Psoas muscle (tissue), 8 donors: Measurements from ENCODE around the gene ZNF219. TPM values are rescaled to one million over a fixed set of nuclear protein-coding genes. Genes with fewer than 3 reads are reported as not detected.

ENCODE experiments used
- ATAC-seq, 4 donors: fragments of 200-7000 bp; cut with Tn5 transposase; one replicate each; pipeline ENCODE4 v1.9.1; 2020; ENCODE audit warnings: moderate library complexity in 3 of 4, mild to moderate bottlenecking in 2 of 4
- DNase-seq, 2 donors: peaks; one replicate each; pipeline ENCODE4 v3.0.0-alpha.2; 2020
- H3K27ac ChIP-seq: fragments of 200-600 bp; one replicate; pipeline ENCODE4 v1.8.0; 2022
- H3K27me3 ChIP-seq, 3 donors: fragments of 200-600 bp in 1 of 3; one replicate each; pipeline versions ENCODE4 v1.6.1 to v1.8.0; 2013 to 2022; ENCODE audit warnings: low read length in 2 of 3, mild to moderate bottlenecking in 2 of 3, moderate library complexity in 1 of 3; ENCODE audit not compliant: insufficient read depth in 3 of 3
- H3K36me3 ChIP-seq, 2 donors: fragments of 200-600 bp in 1 of 2; one replicate each; pipeline versions ENCODE4 v1.6.1 to v1.8.0; 2013 to 2022; ENCODE audit warnings: low read depth in 1 of 2, mild to moderate bottlenecking in 1 of 2, moderate library complexity in 1 of 2; ENCODE audit not compliant: insufficient read depth in 1 of 2
- H3K4me1 ChIP-seq: fragments of 200-600 bp; one replicate; pipeline ENCODE4 v1.8.0; 2022
- H3K4me3 ChIP-seq: fragments of 200-600 bp; one replicate; pipeline ENCODE4 v1.8.0; 2022; ENCODE audit warnings: mild to moderate bottlenecking
- H3K9me3 ChIP-seq: fragments of 200-600 bp; one replicate; pipeline ENCODE4 v1.8.0; 2022
- CTCF ChIP-seq: fragments of 200-600 bp; IDR thresholded peaks from one replicate; pipeline ENCODE4 v1.8.0; 2022; ENCODE audit warnings: antibody characterized with exemption
- WGBS, 3 donors: extraction: QIAGEN DNeasy Blood & Tissue Kit; methylation state at CpG; one replicate each; pipeline versions ENCODE4 v1.1.6 to v1.1.7; 2013; 5-methylcytosine and 5-hydroxymethylcytosine counted together
- intact Hi-C, 2 donors: fragments of 100-400 bp; cut with DNase I; formaldehyde crosslinking; loops; one replicate each; pipeline versions ENCODE4 v1.11.0 to v1.14.2; 2022
- polyA plus RNA-seq, 3 donors: library from polyadenylated mRNA; stranded (reverse); fragments of 200-250 nt; gene quantifications; one replicate each; pipeline ENCODE4 v1.2.3, GENCODE V29; 2013
- total RNA-seq, 4 donors: library from RNA; stranded (reverse); fragmentation: NEBNext Ultra II Directional in 2 of 4; extraction: Animal tissue kit (Norgen Biotek cat#: 25700) in 2 of 4; gene quantifications; one replicate each; pipeline versions ENCODE4 v1.2.1 to v1.2.4, GENCODE V29; 2021 to 2023
- donor health status: healthy with polysubstance abuse.
- donor health status: DM: no; HTN: no; CAD: no; lungs with moderate emphysema.
- donor health status: Bipolar disorder and iron deficiency.
- donor health status: healthy.
- donor health status: DM: yes; HTN: yes; CAD: no.
- donor health status: DM: no; HTN: no; CAD: no.
- donor health status: DM: no; HTN: no; CAD: no.
- donor health status: DM: yes; HTN: yes; CAD: no.

ZNF219 gene
- total and polyA plus RNA-seq, 7 donors: 13.9 to 38.1 (median 28.5) TPM

GRCh38 chr14:21078287-21078686 lies 20.2 kb downstream of the ZNF219 start:
- 84 to 91% (median 87%) methylated on average over 5 of the region's 5 CpGs for WGBS, 3 donors
- ATAC-seq: no peak
- intact Hi-C loops: no loop called here

GRCh38 chr14:21077672-21078071 lies 20.8 kb downstream of the ZNF219 start:
- Histone ChIP-seq H3K27ac (no peak overlapping the region), H3K9me3 (no peaks in the 10 kb centered on the region), H3K27me3 (no peaks in the 10 kb centered on the region), H3K4me3 (no peak overlapping the region), H3K4me1 (no peaks in the 10 kb centered on the region), H3K36me3 (peaks cover 4 to 99% of the 10 kb centered on the region in 2 donors)
- no peak for TF ChIP-seq CTCF
- ATAC-seq (no peak), DNase-seq (no peak)
- WGBS, 3 donors: 87 to 99% (median 92%) methylated on average over 2 of the region's 2 CpGs
- intact Hi-C loops: no loop called here

More at GRCh38 chr14:21078287-21078686, 20.2 kb downstream of the ZNF219 start:
- no peaks in the 10 kb centered on the region for H3K9me3 ChIP-seq
- peaks cover 4 to 98% of the 10 kb centered on the region in 2 donors for H3K36me3 ChIP-seq
- no peak overlapping the region for H3K4me3 ChIP-seq
- H3K27me3 ChIP-seq: no peaks in the 10 kb centered on the region
- H3K4me1 ChIP-seq: no peaks in the 10 kb centered on the region
- no peak overlapping the region for H3K27ac ChIP-seq
- no peak for TF ChIP-seq CTCF
- no peak for DNase-seq

GRCh38 chr14:21075719-21076437 lies 22.6 kb downstream of the ZNF219 start:
- Histone ChIP-seq H3K4me1 (peaks cover 8% of the 10 kb centered on the region), H3K27ac (no peak overlapping the region), H3K9me3 (no peaks in the 10 kb centered on the region), H3K36me3 (peaks cover 4 to 81% of the 10 kb centered on the region in 2 donors), H3K27me3 (no peaks in the 10 kb centered on the region), H3K4me3 (no peak overlapping the region)
- DNase-seq: no peak
- intact Hi-C loops: no loop called here
- no peak for ATAC-seq
- 84 to 92% (median 90%) methylated on average over 9 of the region's 9 CpGs for WGBS, 3 donors
- no peak for TF ChIP-seq CTCF

- peaks cover 4 to 69% of the 10 kb centered on the region in 2 donors for H3K36me3 ChIP-seq
- no peak for DNase-seq
- no peaks in the 10 kb centered on the region for H3K9me3 ChIP-seq
- no peak overlapping the region for H3K4me3 ChIP-seq
- intact Hi-C loops: no loop called here
- ATAC-seq: no peak
- no peak overlapping the region for H3K27ac ChIP-seq
- no peak for TF ChIP-seq CTCF
- peaks cover 9% of the 10 kb centered on the region for H3K4me1 ChIP-seq
- no peaks in the 10 kb centered on the region for H3K27me3 ChIP-seq
- WGBS, 3 donors: 88 to 89% (median 89%) methylated on average over 24 to 26 of the region's 26 CpGs
Observed at GRCh38 chr14:21074398-21075272, 23.8 kb downstream of the ZNF219 start.
